ENCODE measurements around the gene ACHE.

ACHE gene

DNA sequence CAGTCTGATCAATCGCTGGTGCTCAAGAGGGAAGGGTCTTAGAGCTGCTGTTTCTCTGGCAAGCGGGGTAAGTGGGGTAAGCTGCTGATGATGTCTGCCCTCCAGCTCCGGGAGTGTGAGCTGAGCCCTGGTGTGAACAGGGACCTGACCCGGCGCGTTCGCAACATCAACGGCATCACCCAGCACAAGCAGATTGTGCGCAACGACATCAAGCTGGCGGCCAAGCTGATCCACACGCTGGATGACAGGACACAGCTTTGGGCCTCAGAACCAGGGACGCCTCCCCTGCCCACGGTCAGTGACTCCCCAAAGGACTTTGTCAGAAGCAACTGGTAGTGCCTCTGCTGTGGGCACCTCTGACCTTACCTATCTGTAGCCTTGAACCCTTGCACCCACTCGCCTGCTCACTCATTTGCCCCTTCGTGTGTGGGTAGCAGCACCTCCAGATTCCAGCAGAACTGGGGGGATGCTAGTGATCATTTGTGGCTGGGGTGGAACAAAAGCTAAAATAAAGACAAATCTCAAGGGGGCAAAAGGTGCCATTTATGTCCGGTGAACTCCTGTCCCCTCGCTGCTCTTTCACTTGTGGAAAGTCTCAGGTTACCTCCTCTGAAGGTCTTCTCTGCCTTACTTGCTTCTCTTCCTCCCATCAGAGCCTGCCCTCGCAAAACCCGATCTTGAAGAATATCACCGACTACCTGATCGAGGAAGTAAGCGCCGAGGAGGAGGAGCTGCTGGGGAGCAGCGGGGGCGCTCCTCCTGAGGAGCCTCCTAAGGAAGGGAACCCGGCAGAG is 9.3 kb downstream of the ACHE start:
- no peak for TF ChIP-seq PPARA (CRISPR knock-in tag; IDR thresholded peaks at IDR 0.05; ENCODE audit: borderline replicate concordance)
- TF ChIP-seq, protein P1, sequence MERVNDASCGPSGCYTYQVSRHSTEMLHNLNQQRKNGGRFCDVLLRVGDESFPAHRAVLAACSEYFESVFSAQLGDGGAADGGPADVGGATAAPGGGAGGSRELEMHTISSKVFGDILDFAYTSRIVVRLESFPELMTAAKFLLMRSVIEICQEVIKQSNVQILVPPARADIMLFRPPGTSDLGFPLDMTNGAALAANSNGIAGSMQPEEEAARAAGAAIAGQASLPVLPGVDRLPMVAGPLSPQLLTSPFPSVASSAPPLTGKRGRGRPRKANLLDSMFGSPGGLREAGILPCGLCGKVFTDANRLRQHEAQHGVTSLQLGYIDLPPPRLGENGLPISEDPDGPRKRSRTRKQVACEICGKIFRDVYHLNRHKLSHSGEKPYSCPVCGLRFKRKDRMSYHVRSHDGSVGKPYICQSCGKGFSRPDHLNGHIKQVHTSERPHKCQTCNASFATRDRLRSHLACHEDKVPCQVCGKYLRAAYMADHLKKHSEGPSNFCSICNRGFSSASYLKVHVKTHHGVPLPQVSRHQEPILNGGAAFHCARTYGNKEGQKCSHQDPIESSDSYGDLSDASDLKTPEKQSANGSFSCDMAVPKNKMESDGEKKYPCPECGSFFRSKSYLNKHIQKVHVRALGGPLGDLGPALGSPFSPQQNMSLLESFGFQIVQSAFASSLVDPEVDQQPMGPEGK (CRISPR knock-in tag; IDR thresholded peaks at IDR 0.05; ENCODE audit: borderline replicate concordance) = no peak
- no peak for TF ChIP-seq TCF4 (CRISPR knock-in tag; IDR thresholded peaks at IDR 0.05; ENCODE audit: borderline replicate concordance)
- TF ChIP-seq GLIS3 (CRISPR knock-in tag; IDR thresholded peaks at IDR 0.05) = no peak
- TF ChIP-seq, protein P2, sequence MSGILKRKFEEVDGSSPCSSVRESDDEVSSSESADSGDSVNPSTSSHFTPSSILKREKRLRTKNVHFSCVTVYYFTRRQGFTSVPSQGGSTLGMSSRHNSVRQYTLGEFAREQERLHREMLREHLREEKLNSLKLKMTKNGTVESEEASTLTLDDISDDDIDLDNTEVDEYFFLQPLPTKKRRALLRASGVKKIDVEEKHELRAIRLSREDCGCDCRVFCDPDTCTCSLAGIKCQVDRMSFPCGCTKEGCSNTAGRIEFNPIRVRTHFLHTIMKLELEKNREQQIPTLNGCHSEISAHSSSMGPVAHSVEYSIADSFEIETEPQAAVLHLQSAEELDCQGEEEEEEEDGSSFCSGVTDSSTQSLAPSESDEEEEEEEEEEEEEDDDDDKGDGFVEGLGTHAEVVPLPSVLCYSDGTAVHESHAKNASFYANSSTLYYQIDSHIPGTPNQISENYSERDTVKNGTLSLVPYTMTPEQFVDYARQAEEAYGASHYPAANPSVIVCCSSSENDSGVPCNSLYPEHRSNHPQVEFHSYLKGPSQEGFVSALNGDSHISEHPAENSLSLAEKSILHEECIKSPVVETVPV (CRISPR knock-in tag; IDR thresholded peaks at IDR 0.05) = no peak
- TF ChIP-seq ARNTL (CRISPR knock-in tag; IDR thresholded peaks at IDR 0.05; ENCODE audit: borderline replicate concordance, low read depth) = no peak
- TF ChIP-seq TOX (CRISPR knock-in tag; IDR thresholded peaks at IDR 0.05; ENCODE audit: borderline replicate concordance) = no peak
- no peak for TF ChIP-seq ZFP3 (CRISPR knock-in tag; IDR thresholded peaks at IDR 0.05)
- ATAC-seq = no peak

DNA sequence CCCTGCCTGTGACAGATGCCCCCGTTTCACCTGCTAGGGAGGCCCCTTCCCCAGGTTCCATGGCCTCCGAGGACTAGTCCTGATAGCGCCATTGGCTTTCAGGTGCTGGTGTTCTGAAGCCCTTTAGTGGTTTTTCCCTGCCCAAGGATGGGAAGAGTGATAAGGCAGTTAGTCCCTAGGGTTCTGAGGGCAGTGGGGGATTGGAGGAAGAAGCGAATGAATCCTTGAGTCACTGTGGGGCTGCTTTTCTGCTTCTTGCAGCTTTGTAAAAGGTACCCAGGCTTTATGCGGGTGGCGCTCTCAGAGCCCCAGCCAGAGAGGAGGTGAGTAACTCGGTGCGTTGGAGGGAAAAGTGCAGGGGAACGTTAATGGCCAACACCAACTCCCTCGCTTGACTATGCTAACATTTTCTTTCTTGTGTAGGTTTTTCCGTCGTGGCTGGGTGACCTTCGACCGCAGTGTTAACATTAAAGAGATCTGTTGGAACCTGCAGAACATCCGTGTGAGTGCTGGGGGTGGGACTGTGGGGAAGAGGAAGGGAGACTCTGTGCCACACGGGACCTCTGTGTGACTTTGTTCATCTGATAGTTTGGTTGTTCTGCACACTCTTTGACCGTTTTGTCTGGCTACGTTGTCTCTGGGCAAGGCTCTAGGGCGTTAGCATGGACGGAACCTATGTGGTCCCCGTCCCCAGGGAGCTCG is 10.1 kb downstream of the ACHE start:
- TF ChIP-seq, protein P1 (CRISPR knock-in tag; IDR thresholded peaks at IDR 0.05; ENCODE audit: borderline replicate concordance) = no peak
- TF ChIP-seq OSR1 (CRISPR knock-in tag; IDR thresholded peaks at IDR 0.05) = no peak
- TF ChIP-seq TOX (CRISPR knock-in tag; IDR thresholded peaks at IDR 0.05; ENCODE audit: borderline replicate concordance) = no peak
- no peak for TF ChIP-seq ARNTL (CRISPR knock-in tag; IDR thresholded peaks at IDR 0.05; ENCODE audit: borderline replicate concordance, low read depth)
- ATAC-seq = no peak

DNA sequence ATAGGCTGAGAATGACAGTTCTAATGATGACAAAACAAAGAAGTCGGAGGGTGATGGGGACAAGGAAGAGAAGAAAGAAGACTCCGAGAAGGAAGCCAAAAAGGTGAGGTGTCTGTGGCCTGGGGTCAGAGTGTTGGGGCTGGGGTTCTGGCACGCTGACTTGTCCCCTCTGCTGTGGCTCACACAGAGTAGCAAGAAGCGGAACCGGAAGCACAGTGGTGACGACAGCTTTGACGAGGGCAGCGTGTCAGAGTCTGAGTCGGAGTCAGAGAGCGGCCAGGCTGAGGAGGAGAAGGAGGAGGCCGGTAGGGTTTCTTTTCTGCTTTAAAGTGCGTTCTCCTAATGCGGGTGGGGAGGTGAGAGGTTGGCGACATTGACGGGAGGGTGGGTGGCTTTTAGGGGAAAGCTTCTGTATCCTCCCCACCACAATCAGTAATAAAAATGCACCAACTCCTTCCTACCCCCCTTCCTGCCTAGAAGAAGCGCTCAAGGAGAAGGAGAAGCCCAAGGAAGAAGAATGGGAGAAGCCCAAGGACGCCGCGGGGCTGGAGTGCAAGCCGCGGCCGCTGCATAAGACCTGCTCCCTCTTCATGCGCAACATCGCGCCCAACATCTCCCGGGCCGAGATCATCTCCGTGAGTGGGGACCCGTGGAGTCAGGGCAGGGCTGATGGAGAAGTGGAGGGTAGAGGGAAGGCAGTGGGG is 10.8 kb downstream of the ACHE start:
- ATAC-seq = no peak
- TF ChIP-seq OSR1 (CRISPR knock-in tag; IDR thresholded peaks at IDR 0.05) = no peak
- no peak for TF ChIP-seq PPARA (CRISPR knock-in tag; IDR thresholded peaks at IDR 0.05; ENCODE audit: borderline replicate concordance)
- TF ChIP-seq, protein P3, sequence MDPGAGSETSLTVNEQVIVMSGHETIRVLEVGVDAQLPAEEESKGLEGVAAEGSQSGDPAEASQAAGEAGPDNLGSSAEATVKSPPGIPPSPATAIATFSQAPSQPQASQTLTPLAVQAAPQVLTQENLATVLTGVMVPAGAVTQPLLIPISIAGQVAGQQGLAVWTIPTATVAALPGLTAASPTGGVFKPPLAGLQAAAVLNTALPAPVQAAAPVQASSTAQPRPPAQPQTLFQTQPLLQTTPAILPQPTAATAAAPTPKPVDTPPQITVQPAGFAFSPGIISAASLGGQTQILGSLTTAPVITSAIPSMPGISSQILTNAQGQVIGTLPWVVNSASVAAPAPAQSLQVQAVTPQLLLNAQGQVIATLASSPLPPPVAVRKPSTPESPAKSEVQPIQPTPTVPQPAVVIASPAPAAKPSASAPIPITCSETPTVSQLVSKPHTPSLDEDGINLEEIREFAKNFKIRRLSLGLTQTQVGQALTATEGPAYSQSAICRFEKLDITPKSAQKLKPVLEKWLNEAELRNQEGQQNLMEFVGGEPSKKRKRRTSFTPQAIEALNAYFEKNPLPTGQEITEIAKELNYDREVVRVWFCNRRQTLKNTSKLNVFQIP (CRISPR knock-in tag; IDR thresholded peaks at IDR 0.05; ENCODE audit: borderline replicate concordance, low read depth) = no peak
- TF ChIP-seq, protein P4, sequence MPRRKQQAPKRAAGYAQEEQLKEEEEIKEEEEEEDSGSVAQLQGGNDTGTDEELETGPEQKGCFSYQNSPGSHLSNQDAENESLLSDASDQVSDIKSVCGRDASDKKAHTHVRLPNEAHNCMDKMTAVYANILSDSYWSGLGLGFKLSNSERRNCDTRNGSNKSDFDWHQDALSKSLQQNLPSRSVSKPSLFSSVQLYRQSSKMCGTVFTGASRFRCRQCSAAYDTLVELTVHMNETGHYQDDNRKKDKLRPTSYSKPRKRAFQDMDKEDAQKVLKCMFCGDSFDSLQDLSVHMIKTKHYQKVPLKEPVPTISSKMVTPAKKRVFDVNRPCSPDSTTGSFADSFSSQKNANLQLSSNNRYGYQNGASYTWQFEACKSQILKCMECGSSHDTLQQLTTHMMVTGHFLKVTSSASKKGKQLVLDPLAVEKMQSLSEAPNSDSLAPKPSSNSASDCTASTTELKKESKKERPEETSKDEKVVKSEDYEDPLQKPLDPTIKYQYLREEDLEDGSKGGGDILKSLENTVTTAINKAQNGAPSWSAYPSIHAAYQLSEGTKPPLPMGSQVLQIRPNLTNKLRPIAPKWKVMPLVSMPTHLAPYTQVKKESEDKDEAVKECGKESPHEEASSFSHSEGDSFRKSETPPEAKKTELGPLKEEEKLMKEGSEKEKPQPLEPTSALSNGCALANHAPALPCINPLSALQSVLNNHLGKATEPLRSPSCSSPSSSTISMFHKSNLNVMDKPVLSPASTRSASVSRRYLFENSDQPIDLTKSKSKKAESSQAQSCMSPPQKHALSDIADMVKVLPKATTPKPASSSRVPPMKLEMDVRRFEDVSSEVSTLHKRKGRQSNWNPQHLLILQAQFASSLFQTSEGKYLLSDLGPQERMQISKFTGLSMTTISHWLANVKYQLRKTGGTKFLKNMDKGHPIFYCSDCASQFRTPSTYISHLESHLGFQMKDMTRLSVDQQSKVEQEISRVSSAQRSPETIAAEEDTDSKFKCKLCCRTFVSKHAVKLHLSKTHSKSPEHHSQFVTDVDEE (CRISPR knock-in tag; IDR thresholded peaks at IDR 0.05) = no peak
- no peak for TF ChIP-seq ISL1 (CRISPR knock-in tag; IDR thresholded peaks at IDR 0.05)
- TF ChIP-seq ZNF565 (CRISPR knock-in tag; conservative IDR thresholded peaks at IDR 0.05; ENCODE audit: low read depth) = no peak
- TF ChIP-seq, protein P1 (CRISPR knock-in tag; IDR thresholded peaks at IDR 0.05; ENCODE audit: borderline replicate concordance) = no peak
- TF ChIP-seq ZFP3 (CRISPR knock-in tag; IDR thresholded peaks at IDR 0.05) = no peak
- TF ChIP-seq ZNF8 (CRISPR knock-in tag; IDR thresholded peaks at IDR 0.05) = no peak
- TF ChIP-seq GLIS3 (CRISPR knock-in tag; IDR thresholded peaks at IDR 0.05) = no peak
- TF ChIP-seq TOX (CRISPR knock-in tag; IDR thresholded peaks at IDR 0.05; ENCODE audit: borderline replicate concordance) = no peak
- TF ChIP-seq, protein P5, sequence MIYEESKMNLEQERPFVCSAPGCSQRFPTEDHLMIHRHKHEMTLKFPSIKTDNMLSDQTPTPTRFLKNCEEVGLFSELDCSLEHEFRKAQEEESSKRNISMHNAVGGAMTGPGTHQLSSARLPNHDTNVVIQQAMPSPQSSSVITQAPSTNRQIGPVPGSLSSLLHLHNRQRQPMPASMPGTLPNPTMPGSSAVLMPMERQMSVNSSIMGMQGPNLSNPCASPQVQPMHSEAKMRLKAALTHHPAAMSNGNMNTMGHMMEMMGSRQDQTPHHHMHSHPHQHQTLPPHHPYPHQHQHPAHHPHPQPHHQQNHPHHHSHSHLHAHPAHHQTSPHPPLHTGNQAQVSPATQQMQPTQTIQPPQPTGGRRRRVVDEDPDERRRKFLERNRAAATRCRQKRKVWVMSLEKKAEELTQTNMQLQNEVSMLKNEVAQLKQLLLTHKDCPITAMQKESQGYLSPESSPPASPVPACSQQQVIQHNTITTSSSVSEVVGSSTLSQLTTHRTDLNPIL (CRISPR knock-in tag; IDR thresholded peaks at IDR 0.05; ENCODE audit: low read depth) = no peak
- TF ChIP-seq ZNF70 (CRISPR knock-in tag; IDR thresholded peaks at IDR 0.05) = no peak
- TF ChIP-seq RARB (CRISPR knock-in tag; IDR thresholded peaks at IDR 0.05) = no peak
- no peak for TF ChIP-seq TCF4 (CRISPR knock-in tag; IDR thresholded peaks at IDR 0.05; ENCODE audit: borderline replicate concordance)

Data from SK-N-SH treated with all-trans-retinoic acid at 6 μM for 48 hours (cell line).